Adrenal gland (tissue), 12 donors: ENCODE measurements around the gene SLC11A1. TPM values are rescaled to one million over a fixed set of nuclear protein-coding genes. Genes with fewer than 3 reads are reported as not detected.

ENCODE experiments used
- DNase-seq, 7 donors: peaks; one replicate each; pipeline ENCODE4 v3.0.0-alpha.2; 2019 to 2020
- H3K27ac ChIP-seq, 5 donors: fragments of 200-600 bp; sonication (generic) in 4 of 5; 1 replicate in 3 of 5; 2 replicates in 2 of 5; pipeline versions ENCODE4 v1.5.1 to v1.8.0; 2016 to 2020; ENCODE audit warnings: mild to moderate bottlenecking in 1 of 5
- H3K27me3 ChIP-seq: fragments of 200-600 bp; 2 replicates; pipeline ENCODE4 v1.8.0; 2021
- H3K36me3 ChIP-seq, 2 donors: fragments of 200-600 bp; replicated peaks in 1 of 2; 1 replicate in 1 of 2; 2 replicates in 1 of 2; pipeline versions ENCODE4 v1.5.1 to v1.8.0; 2018 to 2022
- H3K4me1 ChIP-seq, 2 donors: fragments of 200-600 bp; replicated peaks in 1 of 2; 1 replicate in 1 of 2; 2 replicates in 1 of 2; pipeline versions ENCODE4 v1.5.1 to v1.8.0; 2018 to 2021
- H3K4me3 ChIP-seq, 4 donors: fragments of 200-600 bp; sonication (generic) in 3 of 4; one replicate each; pipeline ENCODE4 v1.5.1; 2016 to 2018
- H3K9me3 ChIP-seq, 3 donors: fragments of 200-600 bp; sonication (generic) in 1 of 3; replicated peaks in 1 of 3; 1 replicate in 2 of 3; 2 replicates in 1 of 3; pipeline versions ENCODE4 v1.5.1 to v1.8.0; 2016 to 2021
- CTCF ChIP-seq, 6 experiments: fragments of 450-650 bp in 4 of 6; fragments of 200-600 bp in 2 of 6; sonication (generic) in 1 of 6; IDR thresholded peaks; 1 replicate in 5 of 6; 2 replicates in 1 of 6; pipeline versions ENCODE4 v1.5.1 to v1.8.0; 2016 to 2021; ENCODE audit warnings: antibody characterized with exemption in 6 of 6, mild to moderate bottlenecking in 2 of 6, moderate library complexity in 1 of 6
- POLR2A ChIP-seq, 2 donors: fragments of 450-650 bp; IDR thresholded peaks; one replicate each; pipeline ENCODE4 v1.6.1; 2017; ENCODE audit warnings: antibody characterized with exemption in 2 of 2, mild to moderate bottlenecking in 2 of 2, moderate library complexity in 1 of 2
- WGBS, 4 donors: extraction: QIAGEN DNeasy Blood & Tissue Kit in 2 of 4; methylation state at CpG; one replicate each; pipeline versions ENCODE4 v1.1.5 to v1.1.7; 2013 to 2017; 5-methylcytosine and 5-hydroxymethylcytosine counted together
- intact Hi-C, 2 donors: fragments of 100-400 bp; cut with DNase I; formaldehyde crosslinking; loops; one replicate each; pipeline versions ENCODE4 v1.14.1 to v1.15.0; 2022 to 2023
- polyA plus RNA-seq, 3 donors: library from polyadenylated mRNA; stranded (reverse); fragments of 200-250 nt in 2 of 3; fragments of 350-450 nt in 1 of 3; fragmentation: Illumina TruSeq in 1 of 3; extraction: RNeasy Lipid Tissue Mini Kit (QIAGEN cat#74804) in 1 of 3; gene quantifications; one replicate each; pipeline ENCODE4 v1.2.3, GENCODE V29; 2013 to 2014
- total RNA-seq, 9 donors: library from RNA; depleted of rRNA in 4 of 9; stranded (reverse); fragments of >200 nt in 4 of 9; fragments of 120-200 nt in 1 of 9; fragmentation: NEBNext Ultra II Directional in 1 of 9; extraction: Animal tissue kit (Norgen Biotek cat#: 25700) in 1 of 9; gene quantifications; one replicate each; pipeline versions ENCODE4 v1.1.0 to v1.2.4, GENCODE V29; 2013 to 2023
- donor health status: healthy with polysubstance abuse.
- donor health status: Bipolar disorder and iron deficiency.
- donor health status: DM: yes; HTN: yes; CAD: no.
- donor health status: DM: no; HTN: no; CAD: no.
- donor health status: DM: no; HTN: no; CAD: no.
- donor health status: DM: yes; HTN: yes; CAD: no.

Gene SLC11A1
- total and polyA plus RNA-seq, 12 donors = 1.1 to 89.9 (median 30.9) TPM

- Histone ChIP-seq H3K27ac (no peak overlapping the region), H3K36me3 (no peaks in the 10 kb centered on the region), H3K4me3 (no peak overlapping the region), H3K4me1 (no peaks in the 10 kb centered on the region), H3K9me3 (no peaks in the 10 kb centered on the region), H3K27me3 (no peaks in the 10 kb centered on the region)
- intact Hi-C loops = no loop called here
- WGBS, 4 donors = 75 to 87% (median 84%) methylated on average over 5 of the region's 5 CpGs
- TF ChIP-seq POLR2A (IDR thresholded peaks at IDR 0.05) = no peak
- no peak for TF ChIP-seq CTCF (IDR thresholded peaks at IDR 0.05)
- no peak for DNase-seq
Observed at GRCh38 chr2:218378053-218378452, 4.0 kb upstream of the SLC11A1 start.

GRCh38 chr2:218382785-218383184 lies 712 bp downstream of the SLC11A1 start:
- intact Hi-C loops = no loop called here
- DNase-seq = no peak
- Histone ChIP-seq H3K4me3 (peak overlapping the region in 1 of 4 donors; percentile 34), H3K27ac (peak overlapping the region; percentile 11 to 91 (median 42)), H3K9me3 (no peaks in the 10 kb centered on the region), H3K4me1 (peaks cover 0 to 7% of the 10 kb centered on the region in 2 donors), H3K36me3 (no peaks in the 10 kb centered on the region), H3K27me3 (no peaks in the 10 kb centered on the region)
- TF ChIP-seq CTCF (IDR thresholded peaks at IDR 0.05) (no peak), POLR2A (IDR thresholded peaks at IDR 0.05) (no peak)
- WGBS, 4 donors = 88 to 100% (median 91%) methylated on average over 4 to 6 of the region's 6 CpGs

GRCh38 chr2:218383892-218384519 lies 1.9 kb downstream of the SLC11A1 start:
- no peak for DNase-seq
- Histone ChIP-seq H3K27ac (peak overlapping the region in 2 of 5 donors; percentile 30 to 91), H3K9me3 (no peaks in the 10 kb centered on the region), H3K4me3 (peak overlapping the region in 1 of 4 donors; percentile 34), H3K36me3 (no peaks in the 10 kb centered on the region), H3K27me3 (no peaks in the 10 kb centered on the region), H3K4me1 (peaks cover 0 to 7% of the 10 kb centered on the region in 2 donors)
- intact Hi-C loops = no loop called here
- TF ChIP-seq CTCF (IDR thresholded peaks at IDR 0.05) = no peak
- TF ChIP-seq POLR2A (IDR thresholded peaks at IDR 0.05) = no peak
- 76 to 87% (median 81%) methylated on average over 10 of the region's 10 CpGs for WGBS, 4 donors

GRCh38 chr2:218384975-218385374 lies 2.9 kb downstream of the SLC11A1 start:
- DNase-seq = no peak

More at GRCh38 chr2:218384975-218385374, 2.9 kb downstream of the SLC11A1 start:
- Histone ChIP-seq H3K4me1 (peaks cover 0 to 7% of the 10 kb centered on the region in 2 donors), H3K27me3 (no peaks in the 10 kb centered on the region), H3K27ac (no peak overlapping the region), H3K4me3 (peak overlapping the region in 1 of 4 donors; percentile 2), H3K9me3 (no peaks in the 10 kb centered on the region), H3K36me3 (no peaks in the 10 kb centered on the region)
- intact Hi-C loops = no loop called here
- TF ChIP-seq POLR2A (IDR thresholded peaks at IDR 0.05) (no peak), CTCF (IDR thresholded peaks at IDR 0.05) (no peak)
- 83 to 89% (median 88%) methylated on average over 1 to 9 of the region's 9 CpGs for WGBS, 4 donors
